Limb (tissue), 2 donors: ENCODE measurements around the gene LRRC49.
A peak's percentile ranks its signal among the peaks of the same experiment; 100 is the strongest.
"Not testable (repeated sequence)": the region's sequence is repeated elsewhere in the genome, so short reads cannot be mapped to it uniquely, and the experiment has no call there.

Experiments
- DNase-seq, 2 donors: peaks; one replicate each; pipeline ENCODE4 v3.0.0-alpha.2; 2016; ENCODE audit errors: extremely low spot score in 2 of 2

Gene LRRC49

GRCh38 chr15:70866982-70867641, 25.5 kb upstream of the LRRC49 start:
- DNase-seq, result no peak

- peak; percentile 59 to 67 for DNase-seq
Measured at GRCh38 chr15:70867911-70868467, 24.6 kb upstream of the LRRC49 start.

DNA sequence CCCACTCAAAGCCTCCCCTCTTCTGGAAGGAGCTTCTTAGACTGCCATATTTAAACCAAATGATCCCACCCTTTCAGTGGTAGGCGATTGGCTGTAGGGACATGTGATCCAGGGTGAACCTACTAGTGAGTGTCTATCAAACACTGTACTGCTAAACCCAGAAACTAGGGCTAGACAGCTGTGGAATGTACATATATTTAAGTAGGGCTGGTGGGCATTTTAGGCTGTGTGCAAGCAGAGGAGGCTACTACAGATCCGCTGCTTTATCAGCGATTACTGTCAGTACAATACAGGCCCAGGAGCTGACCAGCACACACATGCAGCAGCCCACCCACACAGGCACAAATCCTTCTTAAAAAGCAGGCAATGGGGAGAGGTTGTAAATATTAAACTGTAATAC, 23.3 kb upstream of the LRRC49 start:
- no peak for DNase-seq

DNA sequence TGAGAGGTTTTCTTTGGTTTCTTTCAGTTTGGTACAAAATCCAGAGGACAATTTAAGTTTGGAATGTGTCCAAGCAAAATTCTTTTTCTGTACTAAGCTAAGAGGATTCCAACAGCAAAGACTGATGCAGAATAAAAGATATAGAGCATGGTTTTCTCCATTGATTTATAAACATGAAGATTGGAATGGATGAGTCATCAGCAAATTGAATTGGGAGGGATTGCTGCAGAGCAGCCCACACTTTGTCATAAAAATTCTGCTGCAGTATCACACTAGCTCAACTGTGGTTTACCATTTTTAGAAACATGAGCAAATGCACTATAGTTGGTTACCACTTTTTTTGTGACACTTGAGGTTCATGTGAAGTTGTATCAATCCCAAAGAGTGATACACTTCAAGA, 22.6 kb upstream of the LRRC49 start:
- peak in 1 of 2 donors; percentile 61 for DNase-seq

- DNase-seq, result not testable (repeated sequence)
Measured at GRCh38 chr15:70871490-70871889, 21.1 kb upstream of the LRRC49 start.

DNA sequence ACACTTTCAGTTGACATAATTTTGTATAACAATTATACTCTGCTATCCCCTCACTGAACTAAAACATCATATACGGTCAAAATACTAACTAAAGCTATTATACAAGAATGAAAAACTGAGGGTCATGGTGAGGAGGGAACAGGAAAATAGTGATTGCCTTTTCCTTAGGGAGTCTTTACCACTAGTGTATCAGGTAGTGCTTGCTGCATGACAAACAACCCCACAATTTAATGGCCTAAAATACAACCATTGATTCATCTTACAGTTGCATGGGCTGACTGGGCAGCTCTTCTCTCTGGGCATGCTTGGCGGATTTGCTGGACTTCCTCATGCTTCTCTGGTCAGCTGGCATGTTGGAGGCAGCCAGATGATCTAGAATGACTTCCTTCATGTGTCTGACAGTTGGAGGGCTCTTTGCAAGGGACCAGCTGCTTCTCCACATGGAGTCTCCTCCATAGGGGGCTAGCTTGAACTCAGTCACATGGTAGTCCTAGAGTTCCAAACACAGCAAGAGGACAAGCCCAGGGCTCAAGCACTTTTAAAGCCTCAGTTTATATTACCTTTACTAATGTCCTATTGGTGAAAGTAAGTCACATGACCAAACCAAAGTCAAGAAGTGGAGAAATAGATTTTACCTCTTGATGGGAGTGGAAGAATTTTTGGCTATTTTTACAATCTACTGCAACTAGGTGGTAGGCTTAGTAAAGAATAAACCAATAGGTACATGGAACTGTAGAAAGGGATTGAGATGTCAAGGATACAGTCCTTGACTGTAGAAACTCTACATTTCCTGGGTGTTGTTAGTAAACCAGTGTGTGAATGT, 19.2 kb upstream of the LRRC49 start:
- DNase-seq, result no peak

- DNase-seq, result peak in 1 of 2 donors; percentile 61
Measured at GRCh38 chr15:70875001-70875782, 17.4 kb upstream of the LRRC49 start.

- DNase-seq, result no peak
Measured at GRCh38 chr15:70876011-70876410, 16.6 kb upstream of the LRRC49 start.

DNA sequence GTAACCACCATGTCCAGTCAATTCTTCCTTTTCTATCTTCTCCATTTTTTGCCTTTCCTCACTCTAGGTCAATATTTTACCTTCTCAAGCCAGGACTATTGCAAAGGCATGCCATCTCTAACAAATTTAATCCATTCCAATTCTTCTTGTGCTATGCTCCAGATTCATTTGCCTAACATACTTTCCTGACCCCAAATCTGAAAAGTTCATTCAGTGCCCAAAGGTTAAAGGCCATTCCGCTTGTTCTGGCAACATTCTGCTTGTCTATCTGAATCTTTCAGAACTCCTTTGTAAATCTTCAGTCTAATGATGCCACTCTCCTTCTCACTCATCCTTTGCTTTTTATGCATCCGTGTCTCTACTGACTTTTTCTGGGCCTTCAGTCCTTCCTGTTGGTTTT, 15.9 kb upstream of the LRRC49 start:
- no peak for DNase-seq

DNA sequence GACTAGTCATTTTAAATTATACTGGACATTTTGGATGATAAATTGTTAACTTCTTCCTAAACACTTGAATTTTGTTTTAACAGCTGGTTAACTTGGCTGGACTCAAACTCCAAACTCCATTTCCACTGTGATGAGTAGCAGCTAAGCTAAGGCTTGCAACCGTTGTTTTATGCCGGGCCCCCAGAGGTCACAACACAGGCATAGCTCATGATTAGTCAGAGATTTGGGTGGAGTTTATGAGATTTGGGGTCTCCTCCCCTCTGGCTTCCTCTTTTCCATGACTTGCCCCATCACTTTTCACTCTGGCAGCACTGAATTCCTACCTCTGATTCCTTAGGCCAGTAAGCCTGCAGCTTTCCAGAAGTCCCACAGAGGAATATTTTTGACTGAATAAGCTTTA, 13.2 kb upstream of the LRRC49 start:
- no peak for DNase-seq

DNA sequence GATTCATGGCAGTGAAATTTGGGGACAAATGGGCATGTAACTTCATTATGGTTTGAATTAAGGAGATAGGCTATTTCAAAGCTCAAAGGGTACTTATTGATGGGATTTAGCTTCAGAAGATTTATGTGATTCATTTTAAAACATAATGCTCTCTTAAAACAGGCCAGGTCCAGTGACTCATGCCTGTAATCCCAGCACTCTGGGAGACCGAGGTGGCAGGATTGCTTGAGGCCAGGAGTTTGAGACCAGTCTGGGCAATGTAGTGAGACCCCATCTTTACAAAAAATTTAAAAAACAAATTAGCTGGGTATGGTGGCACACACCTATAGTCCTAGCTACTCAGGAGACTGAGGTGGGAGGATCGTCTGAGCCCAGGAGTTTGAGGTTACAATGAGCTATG, 11.8 kb upstream of the LRRC49 start:
- DNase-seq, result no peak

- DNase-seq, result no peak
Measured at GRCh38 chr15:70882361-70882760, 10.3 kb upstream of the LRRC49 start.

DNA sequence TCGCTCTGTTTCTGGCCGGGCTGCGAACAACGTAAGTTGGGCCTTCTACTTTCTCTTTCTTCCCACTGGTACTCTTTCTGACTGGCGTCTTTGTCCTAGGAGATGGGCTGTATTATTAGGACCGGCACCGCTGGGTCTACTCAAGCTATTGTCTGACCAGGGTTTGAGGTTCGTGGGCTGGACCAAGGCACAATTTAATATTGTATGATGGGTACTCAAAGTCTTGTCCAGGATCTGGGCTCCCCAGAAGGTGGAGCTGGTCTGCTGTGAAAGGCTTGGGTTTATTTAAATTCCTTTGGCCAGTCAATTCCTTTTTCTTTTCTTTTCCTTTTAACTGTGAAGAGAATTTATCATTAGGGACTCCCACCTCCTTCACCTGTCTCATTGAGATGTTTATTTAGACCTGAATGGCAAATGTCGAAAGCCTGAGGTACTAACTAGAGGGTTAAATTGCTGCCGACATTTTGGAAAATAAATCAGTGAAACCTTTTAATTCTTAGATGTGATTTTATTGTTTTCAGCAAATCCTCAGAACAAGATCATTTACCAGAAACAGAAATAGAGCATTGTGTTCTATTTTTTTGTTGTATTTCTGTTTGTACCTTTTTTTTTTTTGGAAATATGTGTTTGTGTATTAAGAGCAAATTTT, 410 bp downstream of the LRRC49 start:
- peak in 1 of 2 donors; percentile 64 for DNase-seq

DNA sequence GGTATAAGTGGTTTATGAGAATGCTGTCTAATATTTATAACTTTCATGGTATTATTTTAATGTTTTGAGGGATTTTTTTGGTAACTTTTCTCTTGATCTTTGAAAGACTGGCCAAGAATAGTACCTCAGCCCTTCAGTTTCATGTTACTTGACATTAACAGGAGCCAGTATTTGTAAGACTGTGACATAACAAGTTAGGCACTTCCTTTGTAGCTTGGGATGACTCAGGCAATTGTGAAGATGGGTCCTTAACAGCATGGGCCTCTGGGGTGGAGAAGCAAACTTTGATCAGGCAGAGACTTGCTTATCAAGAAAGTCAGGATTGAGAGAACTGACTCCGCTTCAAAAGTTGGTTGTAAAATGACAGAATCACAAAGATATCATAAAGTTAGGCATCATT, 9.5 kb downstream of the LRRC49 start:
- DNase-seq, result no peak

DNA sequence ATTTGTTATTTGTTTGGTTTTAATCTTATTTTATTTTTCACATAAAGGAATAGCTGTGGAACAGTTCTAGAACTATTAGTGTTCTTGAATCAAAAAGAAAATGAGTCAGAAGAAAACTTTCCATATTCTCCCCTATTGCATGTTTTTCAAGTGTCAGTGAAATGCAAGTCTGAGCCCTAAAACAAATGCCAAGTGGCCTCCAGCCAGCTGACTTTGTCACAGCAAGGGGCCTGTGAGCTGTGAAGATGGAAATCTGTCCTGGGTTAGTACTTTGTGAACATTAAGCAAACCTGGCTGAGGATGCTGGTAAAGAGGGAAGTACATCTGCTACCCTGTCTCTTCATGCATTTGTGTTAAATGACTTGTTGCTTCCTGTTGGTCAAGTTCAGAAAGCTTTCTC, 14.2 kb downstream of the LRRC49 start:
- DNase-seq, result no peak

GRCh38 chr15:70907784-70908471, 15.3 kb downstream of the LRRC49 start:
- DNase-seq, result no peak

GRCh38 chr15:70910958-70911357, 18.3 kb downstream of the LRRC49 start:
- no peak for DNase-seq

GRCh38 chr15:70912187-70912586, 19.6 kb downstream of the LRRC49 start:
- no peak for DNase-seq

DNA sequence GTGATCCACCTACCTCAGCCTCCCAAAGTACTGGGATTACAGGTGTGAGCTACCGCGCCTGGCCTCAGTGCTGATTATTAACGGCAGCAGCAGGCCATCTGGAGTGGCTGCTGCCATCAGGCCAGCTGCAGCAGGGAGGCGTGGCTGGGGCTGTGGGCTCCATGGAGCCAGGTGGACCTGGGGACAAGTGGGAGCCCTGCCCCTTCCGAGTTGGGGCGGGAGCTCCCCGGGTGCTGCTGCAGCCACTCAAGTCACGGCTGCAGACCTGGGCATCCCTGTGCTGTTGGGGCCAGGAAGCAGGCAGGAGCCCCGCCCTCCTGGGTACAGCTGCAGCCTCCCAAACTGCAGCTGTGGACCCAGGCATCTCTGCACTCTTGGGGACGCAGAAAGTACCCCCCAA, 23.9 kb downstream of the LRRC49 start:
- no peak for DNase-seq

- DNase-seq, result no peak
Measured at GRCh38 chr15:70917955-70918354, 25.3 kb downstream of the LRRC49 start.
